Stimulated activated memory B cell treated with anti-CD40 and anti-IgM and Interleukin-4, amounts not matched to agents 10 μg/mL and 1 μg/mL and 100 μg/mL, for 72 hours (primary cell): Measurements from ENCODE around the gene LONP1.

Experiments
- ATAC-seq: fragments of 150-1000 bp; cut with Tn5 transposase; 2 replicates; pipeline ENCODE4 v1.10.0; 2021
- H3K27ac Mint-ChIP-seq: one replicate; pipeline ENCODE4 v1.8.0; 2022; ENCODE audit warnings: mild to moderate bottlenecking, mixed read lengths
- H3K27me3 Mint-ChIP-seq: one replicate; pipeline ENCODE4 v1.8.0; 2022; ENCODE audit warnings: mixed read lengths
- H3K36me3 Mint-ChIP-seq: one replicate; pipeline ENCODE4 v1.8.0; 2022; ENCODE audit warnings: mixed read lengths
- H3K4me1 Mint-ChIP-seq: one replicate; pipeline ENCODE4 v1.8.0; 2022; ENCODE audit warnings: mixed read lengths
- H3K4me3 Mint-ChIP-seq: one replicate; pipeline ENCODE4 v1.8.0; 2022; ENCODE audit warnings: mild to moderate bottlenecking, moderate library complexity, mixed read lengths
- H3K9me3 Mint-ChIP-seq: one replicate; pipeline ENCODE4 v1.8.0; 2022; ENCODE audit warnings: mixed read lengths

Gene LONP1

GRCh38 chr19:5700455-5701092 is 19.4 kb downstream of the LONP1 start:
- ATAC-seq: no peak
- Mint-ChIP-seq H3K4me1 (peaks cover 22% of the 10 kb centered on the region), H3K27ac (no peak overlapping the region), H3K4me3 (no peak overlapping the region), H3K27me3 (no peaks in the 10 kb centered on the region), H3K36me3 (peaks cover 50% of the 10 kb centered on the region), H3K9me3 (no peaks in the 10 kb centered on the region)

GRCh38 chr19:5698635-5699422 is 21.1 kb downstream of the LONP1 start:
- Mint-ChIP-seq H3K36me3 (peaks cover 59% of the 10 kb centered on the region), H3K4me1 (peaks cover 37% of the 10 kb centered on the region), H3K27me3 (no peaks in the 10 kb centered on the region), H3K9me3 (no peaks in the 10 kb centered on the region), H3K4me3 (no peak overlapping the region), H3K27ac (peak overlapping the region; percentile 63)
- ATAC-seq: peak; percentile 40

GRCh38 chr19:5697890-5698634 is 21.9 kb downstream of the LONP1 start:
- ATAC-seq: peak; percentile 3
- Mint-ChIP-seq H3K27ac (no peak overlapping the region), H3K9me3 (no peaks in the 10 kb centered on the region), H3K4me3 (no peak overlapping the region), H3K27me3 (no peaks in the 10 kb centered on the region), H3K4me1 (peaks cover 43% of the 10 kb centered on the region), H3K36me3 (peaks cover 58% of the 10 kb centered on the region)

GRCh38 chr19:5697022-5697889 is 22.7 kb downstream of the LONP1 start:
- Mint-ChIP-seq H3K4me3 (no peak overlapping the region), H3K27me3 (no peaks in the 10 kb centered on the region), H3K4me1 (peaks cover 51% of the 10 kb centered on the region), H3K9me3 (no peaks in the 10 kb centered on the region), H3K36me3 (peaks cover 64% of the 10 kb centered on the region), H3K27ac (peak overlapping the region; percentile 12)
- no peak for ATAC-seq

GRCh38 chr19:5696196-5697021 is 23.5 kb downstream of the LONP1 start:
- ATAC-seq: no peak
- peaks cover 59% of the 10 kb centered on the region for H3K36me3 Mint-ChIP-seq
- peak overlapping the region; percentile 53 for H3K27ac Mint-ChIP-seq
- no peak overlapping the region for H3K4me3 Mint-ChIP-seq
- H3K4me1 Mint-ChIP-seq: peaks cover 52% of the 10 kb centered on the region
- no peaks in the 10 kb centered on the region for H3K27me3 Mint-ChIP-seq
- no peaks in the 10 kb centered on the region for H3K9me3 Mint-ChIP-seq

- Mint-ChIP-seq H3K4me1 (peaks cover 58% of the 10 kb centered on the region), H3K36me3 (peaks cover 57% of the 10 kb centered on the region), H3K9me3 (no peaks in the 10 kb centered on the region), H3K27me3 (no peaks in the 10 kb centered on the region), H3K27ac (peak overlapping the region; percentile 53), H3K4me3 (no peak overlapping the region)
- ATAC-seq: peak; percentile 37
These were observed 24.2 kb downstream of the LONP1 start for GRCh38 chr19:5695649-5696195.

- H3K9me3 Mint-ChIP-seq: no peaks in the 10 kb centered on the region
- peaks cover 60% of the 10 kb centered on the region for H3K36me3 Mint-ChIP-seq
- H3K4me3 Mint-ChIP-seq: peak overlapping the region; percentile 47
- no peaks in the 10 kb centered on the region for H3K27me3 Mint-ChIP-seq
- no peak for ATAC-seq
- H3K27ac Mint-ChIP-seq: peak overlapping the region; percentile 53
- peaks cover 64% of the 10 kb centered on the region for H3K4me1 Mint-ChIP-seq
These were observed 24.8 kb downstream of the LONP1 start for GRCh38 chr19:5694956-5695648.

- no peaks in the 10 kb centered on the region for H3K27me3 Mint-ChIP-seq
- ATAC-seq: no peak
- H3K27ac Mint-ChIP-seq: peak overlapping the region; percentile 53
- peaks cover 60% of the 10 kb centered on the region for H3K36me3 Mint-ChIP-seq
- H3K4me3 Mint-ChIP-seq: no peak overlapping the region
- no peaks in the 10 kb centered on the region for H3K9me3 Mint-ChIP-seq
- H3K4me1 Mint-ChIP-seq: peaks cover 70% of the 10 kb centered on the region
These were observed 25.6 kb downstream of the LONP1 start for GRCh38 chr19:5694167-5694955.

- peaks cover 62% of the 10 kb centered on the region for H3K4me1 Mint-ChIP-seq
- H3K27me3 Mint-ChIP-seq: no peaks in the 10 kb centered on the region
- peak overlapping the region; percentile 96 for H3K4me3 Mint-ChIP-seq
- ATAC-seq: no peak
- H3K36me3 Mint-ChIP-seq: peaks cover 52% of the 10 kb centered on the region
- peak overlapping the region; percentile 97 for H3K27ac Mint-ChIP-seq
- no peaks in the 10 kb centered on the region for H3K9me3 Mint-ChIP-seq
These were observed 26.5 kb downstream of the LONP1 start for GRCh38 chr19:5693195-5694166.

- H3K27me3 Mint-ChIP-seq: no peaks in the 10 kb centered on the region
- peak overlapping the region; percentile 96 for H3K4me3 Mint-ChIP-seq
- no peak for ATAC-seq
- no peaks in the 10 kb centered on the region for H3K9me3 Mint-ChIP-seq
- H3K36me3 Mint-ChIP-seq: peaks cover 52% of the 10 kb centered on the region
- peaks cover 62% of the 10 kb centered on the region for H3K4me1 Mint-ChIP-seq
- peak overlapping the region; percentile 97 for H3K27ac Mint-ChIP-seq
These were observed 27.2 kb downstream of the LONP1 start for GRCh38 chr19:5692723-5693194.

GRCh38 chr19:5691822-5692722 is 27.9 kb downstream of the LONP1 start:
- no peaks in the 10 kb centered on the region for H3K9me3 Mint-ChIP-seq
- no peak for ATAC-seq
- H3K4me1 Mint-ChIP-seq: peaks cover 56% of the 10 kb centered on the region
- peaks cover 47% of the 10 kb centered on the region for H3K36me3 Mint-ChIP-seq
- no peaks in the 10 kb centered on the region for H3K27me3 Mint-ChIP-seq
- H3K4me3 Mint-ChIP-seq: peak overlapping the region; percentile 96
- peak overlapping the region; percentile 97 for H3K27ac Mint-ChIP-seq
